NCI-H146 treated with DMSO at 0.1 percent for 48 hours (cell line): Measurements from ENCODE around the gene TBC1D9B.

Experiments used
- DNase-seq: peaks from one replicate; lab custom pipeline; 2025; ENCODE audit not compliant: unreplicated experiment; lab: John Stamatoyannopoulos, UW

TBC1D9B gene

GRCh38 chr5:179908528-179908927, 831 bp upstream of the TBC1D9B start:
- DNase-seq: no peak

GRCh38 chr5:179906795-179907555, 722 bp downstream of the TBC1D9B start:
- no peak for DNase-seq

GRCh38 chr5:179906294-179906794, 1.4 kb downstream of the TBC1D9B start:
- DNase-seq: no peak

- DNase-seq: no peak
Observed at GRCh38 chr5:179905161-179905560, 2.5 kb downstream of the TBC1D9B start.

GRCh38 chr5:179904463-179905160, 3.1 kb downstream of the TBC1D9B start:
- DNase-seq: no peak

- no peak for DNase-seq
Observed at GRCh38 chr5:179902763-179903158, 4.9 kb downstream of the TBC1D9B start.

GRCh38 chr5:179901915-179902762, 5.6 kb downstream of the TBC1D9B start:
- no peak for DNase-seq

GRCh38 chr5:179901462-179901861, 6.2 kb downstream of the TBC1D9B start:
- DNase-seq: no peak

- DNase-seq: no peak
Observed at GRCh38 chr5:179900711-179901110, 7.0 kb downstream of the TBC1D9B start.

- DNase-seq: no peak
Observed at GRCh38 chr5:179900206-179900605, 7.5 kb downstream of the TBC1D9B start.

- DNase-seq: no peak
Observed at GRCh38 chr5:179895861-179896260, 11.8 kb downstream of the TBC1D9B start.

GRCh38 chr5:179893958-179894895, 13.5 kb downstream of the TBC1D9B start:
- no peak for DNase-seq

GRCh38 chr5:179893076-179893957, 14.4 kb downstream of the TBC1D9B start:
- no peak for DNase-seq

- DNase-seq: no peak
Observed at GRCh38 chr5:179892255-179892654, 15.4 kb downstream of the TBC1D9B start.

- DNase-seq: no peak
Observed at GRCh38 chr5:179890751-179891682, 16.7 kb downstream of the TBC1D9B start.

GRCh38 chr5:179889885-179890284, 17.8 kb downstream of the TBC1D9B start:
- DNase-seq: no peak

GRCh38 chr5:179887802-179888201, 19.9 kb downstream of the TBC1D9B start:
- DNase-seq: no peak

- no peak for DNase-seq
Observed at GRCh38 chr5:179887095-179887494, 20.6 kb downstream of the TBC1D9B start.
